Upper lobe of left lung (tissue), 4 donors: ENCODE measurements around the gene AFG1L.

Experiments used
- EP300 ChIP-seq, 4 donors: sonication (generic); formaldehyde crosslinking; IDR thresholded peaks; one replicate each; pipeline ENCODE4 v1.5.1; 2017; ENCODE audit warnings: antibody characterized with exemption in 4 of 4, control low read depth in 2 of 4
- POLR2A ChIP-seq, 4 donors: fragments of 450-650 bp; IDR thresholded peaks; one replicate each; pipeline ENCODE4 v1.5.1; 2016 to 2017; ENCODE audit warnings: antibody characterized with exemption in 4 of 4, mild to moderate bottlenecking in 2 of 4
- TF ChIP-seq, protein P1 (sequence below), 6 experiments: fragments of 450-650 bp in 4 of 6; fragments of 200-600 bp in 2 of 6; sonication (generic) in 2 of 6; IDR thresholded peaks; one replicate each; pipeline ENCODE4 v1.5.1; 2016 to 2019; ENCODE audit warnings: antibody characterized with exemption in 6 of 6

DNA sequence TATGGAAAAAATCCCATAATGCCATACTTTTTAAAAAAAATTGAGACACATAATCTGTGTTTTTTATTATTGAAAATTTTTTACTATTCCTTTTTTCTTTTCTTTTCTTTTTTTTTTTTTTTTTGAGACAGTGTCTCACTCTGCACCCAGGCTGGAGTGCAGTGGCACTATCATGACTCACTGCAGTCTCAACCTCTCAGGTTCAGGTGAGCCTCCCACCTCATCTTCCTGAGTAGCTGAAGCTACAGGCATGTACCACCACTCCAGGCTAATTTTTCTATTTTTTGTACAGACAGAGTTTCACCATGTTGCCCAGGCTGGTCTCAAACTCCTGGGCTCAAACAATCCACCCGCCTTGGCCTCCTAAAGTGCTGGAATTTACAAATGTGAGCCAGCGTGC, 100.4 kb downstream of the AFG1L start:
- TF ChIP-seq, protein P1, sequence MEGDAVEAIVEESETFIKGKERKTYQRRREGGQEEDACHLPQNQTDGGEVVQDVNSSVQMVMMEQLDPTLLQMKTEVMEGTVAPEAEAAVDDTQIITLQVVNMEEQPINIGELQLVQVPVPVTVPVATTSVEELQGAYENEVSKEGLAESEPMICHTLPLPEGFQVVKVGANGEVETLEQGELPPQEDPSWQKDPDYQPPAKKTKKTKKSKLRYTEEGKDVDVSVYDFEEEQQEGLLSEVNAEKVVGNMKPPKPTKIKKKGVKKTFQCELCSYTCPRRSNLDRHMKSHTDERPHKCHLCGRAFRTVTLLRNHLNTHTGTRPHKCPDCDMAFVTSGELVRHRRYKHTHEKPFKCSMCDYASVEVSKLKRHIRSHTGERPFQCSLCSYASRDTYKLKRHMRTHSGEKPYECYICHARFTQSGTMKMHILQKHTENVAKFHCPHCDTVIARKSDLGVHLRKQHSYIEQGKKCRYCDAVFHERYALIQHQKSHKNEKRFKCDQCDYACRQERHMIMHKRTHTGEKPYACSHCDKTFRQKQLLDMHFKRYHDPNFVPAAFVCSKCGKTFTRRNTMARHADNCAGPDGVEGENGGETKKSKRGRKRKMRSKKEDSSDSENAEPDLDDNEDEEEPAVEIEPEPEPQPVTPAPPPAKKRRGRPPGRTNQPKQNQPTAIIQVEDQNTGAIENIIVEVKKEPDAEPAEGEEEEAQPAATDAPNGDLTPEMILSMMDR (IDR thresholded peaks at IDR 0.05): no peak
- TF ChIP-seq POLR2A (IDR thresholded peaks at IDR 0.05): no peak
- TF ChIP-seq EP300 (IDR thresholded peaks at IDR 0.05): no peak
